ENCODE measurements around the gene LUZP2.

GRCh38 chr11:24514219-24514594, 17.4 kb downstream of the LUZP2 start:
- TF ChIP-seq CTCF (IDR thresholded peaks at IDR 0.05; ENCODE audit: low read depth, low read length, missing input control) (no peak), TAF1 (conservative IDR thresholded peaks at IDR 0.05) (no peak), ATF3 (IDR thresholded peaks at IDR 0.05) (no peak), SP1 (IDR thresholded peaks at IDR 0.05) (no peak), JUND (IDR thresholded peaks at IDR 0.05) (no peak), EGR1 (IDR thresholded peaks at IDR 0.05; ENCODE audit: low read depth in 2 of 2) (no peak), YY1 (IDR thresholded peaks at IDR 0.05) (no peak), NR2F2 (IDR thresholded peaks at IDR 0.05) (no peak), REST (IDR thresholded peaks at IDR 0.05) (no peak), MAX (IDR thresholded peaks at IDR 0.05) (no peak), RAD21 (IDR thresholded peaks at IDR 0.05) (no peak), ZBTB33 (IDR thresholded peaks at IDR 0.05) (no peak), HNF4A (conservative IDR thresholded peaks at IDR 0.05) (no peak), RXRA (IDR thresholded peaks at IDR 0.05) (no peak)

All from liver (tissue), 3 donors.